Breast epithelium (tissue), 3 donors: ENCODE measurements around the gene ATG2B.

ENCODE experiments used
- POLR2A ChIP-seq: fragments of 450-650 bp; IDR thresholded peaks from one replicate; pipeline ENCODE4 v1.6.1; 2016; ENCODE audit warnings: antibody characterized with exemption, mild to moderate bottlenecking, moderate library complexity
- TF ChIP-seq, protein P1 (sequence below), 3 donors: fragments of 450-650 bp; IDR thresholded peaks; one replicate each; pipeline ENCODE4 v1.5.1; 2016 to 2017; ENCODE audit warnings: antibody characterized with exemption in 3 of 3, mild to moderate bottlenecking in 3 of 3, moderate library complexity in 3 of 3

DNA sequence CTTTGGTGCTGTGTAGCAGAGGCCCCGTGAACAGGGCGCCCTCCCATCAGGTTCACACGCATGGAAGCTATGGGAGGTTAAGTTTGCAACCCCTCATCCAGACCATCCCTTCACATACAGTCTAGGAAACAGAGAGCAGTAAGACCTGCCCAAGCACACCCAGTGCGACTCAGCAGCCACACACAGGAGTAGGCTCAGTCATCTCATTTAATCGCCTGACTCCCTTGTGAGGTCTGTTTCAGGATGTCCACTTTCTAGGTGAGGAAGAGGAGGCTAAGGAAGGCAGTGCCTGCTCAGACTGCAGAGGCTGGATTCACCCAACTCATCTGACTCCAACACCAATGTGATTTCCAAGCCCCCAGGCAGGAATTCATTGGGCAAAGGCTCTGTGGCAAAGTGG, 95.2 kb downstream of the ATG2B start:
- TF ChIP-seq, protein P1, sequence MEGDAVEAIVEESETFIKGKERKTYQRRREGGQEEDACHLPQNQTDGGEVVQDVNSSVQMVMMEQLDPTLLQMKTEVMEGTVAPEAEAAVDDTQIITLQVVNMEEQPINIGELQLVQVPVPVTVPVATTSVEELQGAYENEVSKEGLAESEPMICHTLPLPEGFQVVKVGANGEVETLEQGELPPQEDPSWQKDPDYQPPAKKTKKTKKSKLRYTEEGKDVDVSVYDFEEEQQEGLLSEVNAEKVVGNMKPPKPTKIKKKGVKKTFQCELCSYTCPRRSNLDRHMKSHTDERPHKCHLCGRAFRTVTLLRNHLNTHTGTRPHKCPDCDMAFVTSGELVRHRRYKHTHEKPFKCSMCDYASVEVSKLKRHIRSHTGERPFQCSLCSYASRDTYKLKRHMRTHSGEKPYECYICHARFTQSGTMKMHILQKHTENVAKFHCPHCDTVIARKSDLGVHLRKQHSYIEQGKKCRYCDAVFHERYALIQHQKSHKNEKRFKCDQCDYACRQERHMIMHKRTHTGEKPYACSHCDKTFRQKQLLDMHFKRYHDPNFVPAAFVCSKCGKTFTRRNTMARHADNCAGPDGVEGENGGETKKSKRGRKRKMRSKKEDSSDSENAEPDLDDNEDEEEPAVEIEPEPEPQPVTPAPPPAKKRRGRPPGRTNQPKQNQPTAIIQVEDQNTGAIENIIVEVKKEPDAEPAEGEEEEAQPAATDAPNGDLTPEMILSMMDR (IDR thresholded peaks at IDR 0.05), result no peak
- TF ChIP-seq POLR2A, result no peak
